Activated CD8-positive, alpha-beta memory T cell treated with anti-CD3 and anti-CD28 coated beads, Interleukin-2, amount 10 ng/mL, durations not matched to agents 7 days and 5 days (primary cell): ENCODE results near the gene SFRP4. TPM values are rescaled to one million over a fixed set of nuclear protein-coding genes. Genes with fewer than 3 reads are reported as not detected.

ENCODE experiments used
- total RNA-seq, 2 experiments: library from RNA; stranded (reverse); gene quantifications; one replicate each; pipeline ENCODE4 v1.2.3, GENCODE V29; 2021

Gene SFRP4
- total RNA-seq, 2 experiments from 2014 or later: not detected

Other genes starting within 250 kb of the SFRP4 start
- gene GPR141, start 233.1 kb downstream of the SFRP4 start, total RNA-seq: under 1 TPM in 1 of 2 experiments, not detected in 1; 0.30 TPM
- not detected for gene NME8, start 68.2 kb downstream of the SFRP4 start, total RNA-seq
- 1 to 10 TPM in 1 of 2 experiments, under 1 TPM in 1; 0.93 to 1.1 TPM for gene EPDR1, start 3.8 kb upstream of the SFRP4 start, total RNA-seq